Subcutaneous adipose tissue (tissue), 4 donors: Measurements from ENCODE around the gene NHS. TPM values are rescaled to one million over a fixed set of nuclear protein-coding genes. Genes with fewer than 3 reads are reported as not detected.

Experiments used
- CTCF ChIP-seq: fragments of 450-650 bp; IDR thresholded peaks from one replicate; pipeline ENCODE4 v1.5.1; 2016; ENCODE audit warnings: low read depth, mild to moderate bottlenecking, control low read depth, antibody characterized with exemption, moderate library complexity
- total RNA-seq, 4 donors: library from RNA; depleted of rRNA; stranded (reverse); fragments of >200 nt; gene quantifications; one replicate each; pipeline ENCODE4 v1.1.0, GENCODE V29; 2016

The NHS gene
- total RNA-seq = 10 to 100 TPM in 2 of 4 donors, 1 to 10 TPM in 2; 5.8 to 17.4 (median 9.5) TPM

GRCh38 chrX:17374619-17375366 is at the start of gene NHS:
Gene NHS (plus strand): TSS chrX:17375200. CDS start chrX:17375758, 558 bp downstream.
- TF ChIP-seq CTCF = no peak

GRCh38 chrX:17328837-17329236 is 46.2 kb upstream of the NHS start:
- no peak for TF ChIP-seq CTCF

GRCh38 chrX:17336377-17336776 is 38.6 kb upstream of the NHS start:
- no peak for TF ChIP-seq CTCF

- no peak for TF ChIP-seq CTCF
Observed at GRCh38 chrX:17355976-17356375, 19.0 kb upstream of the NHS start.

- no peak for TF ChIP-seq CTCF
Observed at GRCh38 chrX:17359500-17359899, 15.5 kb upstream of the NHS start.

- no peak for TF ChIP-seq CTCF
Observed at GRCh38 chrX:17361620-17362019, 13.4 kb upstream of the NHS start.

- no peak for TF ChIP-seq CTCF
Observed at GRCh38 chrX:17368002-17368401, 7.0 kb upstream of the NHS start.
